HepG2 (cell line): ENCODE measurements around the gene MAPK1. TPM values are rescaled to one million over a fixed set of nuclear protein-coding genes. Genes with fewer than 3 reads are reported as not detected.
A peak's percentile ranks its signal among the peaks of the same experiment; 100 is the strongest.

Source experiments
- HMG20A ChIP-seq: IDR thresholded peaks from 2 replicates; pipeline ENCODE4 v1.6.1; 2016; ENCODE audit warnings: borderline replicate concordance
- MEIS1 ChIP-seq: sonication (generic); formaldehyde crosslinking; IDR thresholded peaks from 2 replicates; pipeline ENCODE4 v1.9.0; 2021; ENCODE audit warnings: mild to moderate bottlenecking, missing genetic modification reagents, moderate library complexity, borderline replicate concordance
- NFE2L1 ChIP-seq: sonication (generic); formaldehyde crosslinking; IDR thresholded peaks from 2 replicates; pipeline ENCODE4 v1.4.0; 2020; ENCODE audit warnings: missing genetic modification reagents, mild to moderate bottlenecking, borderline replicate concordance
- PHF5A ChIP-seq: IDR thresholded peaks from one replicate; pipeline ENCODE4 v1.6.1; 2018; ENCODE audit warnings: low read depth, missing genetic modification reagents; ENCODE audit not compliant: unreplicated experiment
- SETDB1 ChIP-seq: sonication (generic); formaldehyde crosslinking; IDR thresholded peaks from 2 replicates; pipeline ENCODE4 v1.5.1; 2020; ENCODE audit warnings: missing genetic modification reagents, mild to moderate bottlenecking, borderline replicate concordance
- SMC3 ChIP-seq: IDR thresholded peaks from 2 replicates; pipeline ENCODE4 v1.6.1; 2011; ENCODE audit warnings: low read length, improper control_type of control experiment
- SP2 ChIP-seq: sonication (generic); formaldehyde crosslinking; IDR thresholded peaks from 2 replicates; pipeline ENCODE4 v1.5.1; 2020; ENCODE audit warnings: mild to moderate bottlenecking, missing genetic modification reagents
- STAG1 ChIP-seq: sonication (generic); formaldehyde crosslinking; IDR thresholded peaks from 2 replicates; pipeline ENCODE4 v1.4.0; 2020; ENCODE audit warnings: missing genetic modification reagents
- YY1 ChIP-seq: IDR thresholded peaks from 2 replicates; pipeline ENCODE4 v1.6.1; 2011; ENCODE audit warnings: low read length, low read depth, moderate library complexity, mild to moderate bottlenecking; ENCODE audit not compliant: insufficient read depth, insufficient replicate concordance
- ZNF556 ChIP-seq: sonication (generic); formaldehyde crosslinking; IDR thresholded peaks from 2 replicates; pipeline ENCODE4 v1.4.0; 2020; ENCODE audit warnings: mild to moderate bottlenecking, missing genetic modification reagents, borderline replicate concordance
- ZNF780A ChIP-seq: sonication (generic); formaldehyde crosslinking; IDR thresholded peaks from 2 replicates; pipeline ENCODE4 v1.8.0; 2022; ENCODE audit warnings: mild to moderate bottlenecking, missing genetic modification reagents, moderate library complexity
- polyA plus RNA-seq, 8 experiments: library from polyadenylated mRNA; depleted of rRNA in 3 of 8; stranded (reverse) in 7 of 8; unstranded in 1 of 8; fragments of >200 nt; fragmentation: Illumina TruSeq in 4 of 8; extraction: Trizol in 4 of 8; gene quantifications; 2 replicates each; pipeline versions ENCODE4 v1.2.1 to v1.2.3, GENCODE V29; 2011 to 2016; ENCODE audit warnings: low read depth in 4 of 8, missing spikeins in 1 of 8, mixed read lengths in 1 of 8; ENCODE audit not compliant: insufficient read depth in 1 of 8
- total RNA-seq, 5 experiments: library from RNA; depleted of rRNA; stranded (reverse); fragments of >200 nt; fragmentation: Illumina TruSeq; extraction: Trizol; gene quantifications; 2 replicates each; pipeline ENCODE4 v1.2.3, GENCODE V29; 2016; ENCODE audit warnings: low read depth in 1 of 5
- TF ChIP-seq, protein P1 (sequence below): IDR thresholded peaks from 2 replicates; pipeline ENCODE4 v1.6.1; 2016; ENCODE audit warnings: missing compliant biosample characterization, missing genetic modification reagents, borderline replicate concordance
- TF ChIP-seq, protein P2 (sequence below), 2 experiments: sonication (generic) in 1 of 2; formaldehyde crosslinking in 1 of 2; IDR thresholded peaks; 2 replicates each; pipeline versions ENCODE4 v1.4.0 to v1.6.1; 2016 to 2020; ENCODE audit warnings: borderline replicate concordance in 1 of 2, low read depth in 1 of 2, mild to moderate bottlenecking in 1 of 2, missing genetic modification reagents in 1 of 2
- TF ChIP-seq, protein P3 (sequence below): IDR thresholded peaks from 2 replicates; pipeline ENCODE4 v1.6.1; 2012; ENCODE audit warnings: inconsistent platforms
- TF ChIP-seq, protein P4 (sequence below): sonication (generic); formaldehyde crosslinking; IDR thresholded peaks from 2 replicates; pipeline ENCODE4 v1.5.1; 2020; ENCODE audit warnings: mild to moderate bottlenecking, missing genetic modification reagents, moderate library complexity

Gene MAPK1
- total and polyA plus RNA-seq, 2 of the 13 experiments (the other 11 are each of a cell fraction or from before 2014, with no cell fraction given): 107 to 114 TPM

DNA sequence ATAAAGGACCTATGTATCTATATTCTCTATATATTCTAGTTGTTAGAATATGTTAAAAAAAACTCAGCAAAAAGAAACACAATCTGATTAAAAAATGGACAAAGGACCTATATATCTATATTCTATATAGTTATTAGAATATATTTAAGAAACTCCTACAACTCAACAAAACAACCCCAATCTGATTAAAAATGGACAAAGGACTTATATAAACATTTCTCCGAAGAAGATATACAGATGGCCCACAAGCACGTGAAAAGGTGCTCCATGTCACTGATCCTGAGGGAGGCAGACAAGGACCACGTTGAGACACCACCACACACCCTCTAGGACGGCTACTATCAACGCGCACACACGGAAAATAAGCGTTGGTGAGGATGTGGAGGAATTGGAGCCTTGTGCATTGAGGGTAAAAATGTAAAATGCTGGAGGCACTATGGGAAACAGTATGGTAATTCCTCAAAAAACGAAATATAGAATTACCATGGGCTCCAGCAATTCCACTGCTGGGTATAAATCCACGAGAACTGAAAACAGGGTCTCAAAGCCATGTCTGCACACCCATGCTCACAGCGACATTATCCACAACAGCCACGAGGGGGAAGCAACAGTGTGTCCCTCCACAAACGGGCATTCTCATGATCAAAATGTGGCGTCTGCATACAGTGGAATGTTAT is 154.6 kb downstream of the MAPK1 start (continued):
- TF ChIP-seq MEIS1 (CRISPR knock-in tag): 0 out of 2 replicates have a peak, but pooled peaks have one; percentile 25
- no peak for TF ChIP-seq ZNF780A
- TF ChIP-seq YY1: peak; percentile 42
- no peak for TF ChIP-seq SETDB1 (CRISPR knock-in tag)
- TF ChIP-seq, protein P1, sequence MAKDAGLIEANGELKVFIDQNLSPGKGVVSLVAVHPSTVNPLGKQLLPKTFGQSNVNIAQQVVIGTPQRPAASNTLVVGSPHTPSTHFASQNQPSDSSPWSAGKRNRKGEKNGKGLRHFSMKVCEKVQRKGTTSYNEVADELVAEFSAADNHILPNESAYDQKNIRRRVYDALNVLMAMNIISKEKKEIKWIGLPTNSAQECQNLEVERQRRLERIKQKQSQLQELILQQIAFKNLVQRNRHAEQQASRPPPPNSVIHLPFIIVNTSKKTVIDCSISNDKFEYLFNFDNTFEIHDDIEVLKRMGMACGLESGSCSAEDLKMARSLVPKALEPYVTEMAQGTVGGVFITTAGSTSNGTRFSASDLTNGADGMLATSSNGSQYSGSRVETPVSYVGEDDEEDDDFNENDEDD: no peak
- no peak for TF ChIP-seq PHF5A
- TF ChIP-seq, protein P2, sequence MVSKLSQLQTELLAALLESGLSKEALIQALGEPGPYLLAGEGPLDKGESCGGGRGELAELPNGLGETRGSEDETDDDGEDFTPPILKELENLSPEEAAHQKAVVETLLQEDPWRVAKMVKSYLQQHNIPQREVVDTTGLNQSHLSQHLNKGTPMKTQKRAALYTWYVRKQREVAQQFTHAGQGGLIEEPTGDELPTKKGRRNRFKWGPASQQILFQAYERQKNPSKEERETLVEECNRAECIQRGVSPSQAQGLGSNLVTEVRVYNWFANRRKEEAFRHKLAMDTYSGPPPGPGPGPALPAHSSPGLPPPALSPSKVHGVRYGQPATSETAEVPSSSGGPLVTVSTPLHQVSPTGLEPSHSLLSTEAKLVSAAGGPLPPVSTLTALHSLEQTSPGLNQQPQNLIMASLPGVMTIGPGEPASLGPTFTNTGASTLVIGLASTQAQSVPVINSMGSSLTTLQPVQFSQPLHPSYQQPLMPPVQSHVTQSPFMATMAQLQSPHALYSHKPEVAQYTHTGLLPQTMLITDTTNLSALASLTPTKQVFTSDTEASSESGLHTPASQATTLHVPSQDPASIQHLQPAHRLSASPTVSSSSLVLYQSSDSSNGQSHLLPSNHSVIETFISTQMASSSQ (IDR thresholded peaks at IDR 0.05; ENCODE audit: low read depth): no peak
- TF ChIP-seq, protein P2 (CRISPR knock-in tag; IDR thresholded peaks at IDR 0.05; ENCODE audit: borderline replicate concordance): no peak
- TF ChIP-seq NFE2L1 (CRISPR knock-in tag): no peak
- peak; percentile 75 for TF ChIP-seq STAG1
- TF ChIP-seq SMC3: peak; percentile 75
- no peak for TF ChIP-seq SP2 (CRISPR knock-in tag)
- TF ChIP-seq, protein P3, sequence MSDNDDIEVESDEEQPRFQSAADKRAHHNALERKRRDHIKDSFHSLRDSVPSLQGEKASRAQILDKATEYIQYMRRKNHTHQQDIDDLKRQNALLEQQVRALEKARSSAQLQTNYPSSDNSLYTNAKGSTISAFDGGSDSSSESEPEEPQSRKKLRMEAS: peak; percentile 21; the same call in 1 of the 2 replicates
- TF ChIP-seq ZNF556 (CRISPR knock-in tag): 0 out of 2 replicates have a peak, but pooled peaks have one; percentile 35
- TF ChIP-seq, protein P4, sequence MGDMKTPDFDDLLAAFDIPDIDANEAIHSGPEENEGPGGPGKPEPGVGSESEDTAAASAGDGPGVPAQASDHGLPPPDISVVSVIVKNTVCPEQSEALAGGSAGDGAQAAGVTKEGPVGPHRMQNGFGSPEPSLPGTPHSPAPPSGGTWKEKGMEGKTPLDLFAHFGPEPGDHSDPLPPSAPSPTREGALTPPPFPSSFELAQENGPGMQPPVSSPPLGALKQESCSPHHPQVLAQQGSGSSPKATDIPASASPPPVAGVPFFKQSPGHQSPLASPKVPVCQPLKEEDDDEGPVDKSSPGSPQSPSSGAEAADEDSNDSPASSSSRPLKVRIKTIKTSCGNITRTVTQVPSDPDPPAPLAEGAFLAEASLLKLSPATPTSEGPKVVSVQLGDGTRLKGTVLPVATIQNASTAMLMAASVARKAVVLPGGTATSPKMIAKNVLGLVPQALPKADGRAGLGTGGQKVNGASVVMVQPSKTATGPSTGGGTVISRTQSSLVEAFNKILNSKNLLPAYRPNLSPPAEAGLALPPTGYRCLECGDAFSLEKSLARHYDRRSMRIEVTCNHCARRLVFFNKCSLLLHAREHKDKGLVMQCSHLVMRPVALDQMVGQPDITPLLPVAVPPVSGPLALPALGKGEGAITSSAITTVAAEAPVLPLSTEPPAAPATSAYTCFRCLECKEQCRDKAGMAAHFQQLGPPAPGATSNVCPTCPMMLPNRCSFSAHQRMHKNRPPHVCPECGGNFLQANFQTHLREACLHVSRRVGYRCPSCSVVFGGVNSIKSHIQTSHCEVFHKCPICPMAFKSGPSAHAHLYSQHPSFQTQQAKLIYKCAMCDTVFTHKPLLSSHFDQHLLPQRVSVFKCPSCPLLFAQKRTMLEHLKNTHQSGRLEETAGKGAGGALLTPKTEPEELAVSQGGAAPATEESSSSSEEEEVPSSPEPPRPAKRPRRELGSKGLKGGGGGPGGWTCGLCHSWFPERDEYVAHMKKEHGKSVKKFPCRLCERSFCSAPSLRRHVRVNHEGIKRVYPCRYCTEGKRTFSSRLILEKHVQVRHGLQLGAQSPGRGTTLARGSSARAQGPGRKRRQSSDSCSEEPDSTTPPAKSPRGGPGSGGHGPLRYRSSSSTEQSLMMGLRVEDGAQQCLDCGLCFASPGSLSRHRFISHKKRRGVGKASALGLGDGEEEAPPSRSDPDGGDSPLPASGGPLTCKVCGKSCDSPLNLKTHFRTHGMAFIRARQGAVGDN (CRISPR knock-in tag): no peak
- TF ChIP-seq HMG20A (CRISPR knock-in tag): no peak
